Amniotic epithelial cell (primary cell): ENCODE data around the gene PLET1.

ENCODE experiments used
- DNase-seq: peaks from one replicate; pipeline ENCODE4 v3.0.0-alpha.2; 2010; ENCODE audit warnings: low read depth

PLET1 gene

GRCh38 chr11:112238041-112238440 is 22.6 kb downstream of the PLET1 start:
- no peak for DNase-seq

GRCh38 chr11:112237451-112237850 is 23.2 kb downstream of the PLET1 start:
- DNase-seq = no peak

- DNase-seq = no peak
Measured at GRCh38 chr11:112235750-112236390, 24.8 kb downstream of the PLET1 start.

- no peak for DNase-seq
Measured at GRCh38 chr11:112231952-112232351, 28.7 kb downstream of the PLET1 start.

GRCh38 chr11:112229746-112230433 is 30.8 kb downstream of the PLET1 start:
- DNase-seq = peak; percentile 99

- no peak for DNase-seq
Measured at GRCh38 chr11:112229159-112229558, 31.5 kb downstream of the PLET1 start.

GRCh38 chr11:112228706-112229105 is 32.0 kb downstream of the PLET1 start:
- DNase-seq = no peak

- no peak for DNase-seq
Measured at GRCh38 chr11:112227471-112227870, 33.2 kb downstream of the PLET1 start.

GRCh38 chr11:112226831-112227401 is 33.7 kb downstream of the PLET1 start:
- peak; percentile 56 for DNase-seq

GRCh38 chr11:112226062-112226830 is 34.4 kb downstream of the PLET1 start, which contains the start of gene PTS:
TSS of gene PTS (plus strand) at chr11:112226428. CDS start at chr11:112226444, 16 bp downstream.
- DNase-seq = peak; percentile 80

GRCh38 chr11:112225753-112226061 is 35.0 kb downstream of the PLET1 start:
- DNase-seq = peak; percentile 72

- DNase-seq = no peak
Measured at GRCh38 chr11:112223754-112224532, 36.7 kb downstream of the PLET1 start.

- DNase-seq = peak; percentile 66
Measured at GRCh38 chr11:112223121-112223520, 37.5 kb downstream of the PLET1 start.

- no peak for DNase-seq
Measured at GRCh38 chr11:112222303-112222702, 38.4 kb downstream of the PLET1 start.

GRCh38 chr11:112221274-112221835 is 39.3 kb downstream of the PLET1 start:
- DNase-seq = no peak

GRCh38 chr11:112219476-112220232 is 41.0 kb downstream of the PLET1 start:
- peak; percentile 73 for DNase-seq

GRCh38 chr11:112216561-112217105 is 44.0 kb downstream of the PLET1 start:
- peak; percentile 86 for DNase-seq

- no peak for DNase-seq
Measured at GRCh38 chr11:112215621-112216020, 45.0 kb downstream of the PLET1 start.

- peak; percentile 93 for DNase-seq
Measured at GRCh38 chr11:112213753-112214152, 46.9 kb downstream of the PLET1 start.

- peak; percentile 98 for DNase-seq
Measured at GRCh38 chr11:112212710-112213109, 48.0 kb downstream of the PLET1 start.
